ENCODE measurements around the gene STRIT1. TPM values are rescaled to one million over a fixed set of nuclear protein-coding genes. Genes with fewer than 3 reads are reported as not detected.

Gene STRIT1
- total RNA-seq: not detected in 2 replicates

DNA sequence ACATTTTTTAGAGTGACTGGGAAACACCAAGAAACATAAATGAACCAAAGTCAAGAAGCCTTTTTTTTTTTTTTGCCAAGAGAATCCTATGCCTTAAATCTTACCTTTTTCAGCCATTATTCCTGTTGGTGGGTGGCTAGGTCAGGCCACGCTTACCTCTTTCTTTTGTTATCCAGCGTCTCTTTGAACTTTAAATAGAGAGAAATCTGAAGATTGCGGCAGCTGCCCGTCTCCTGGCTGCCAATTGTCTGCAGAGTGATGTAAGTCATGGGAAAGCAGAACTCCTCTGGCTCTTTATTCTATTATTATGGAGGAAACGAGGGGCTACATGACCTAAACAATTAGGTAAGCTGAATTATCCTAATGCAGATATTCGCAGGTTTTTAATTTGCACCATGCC lies at the start of gene STRIT1:
STRIT1 (minus strand) TSS at position 168 of the 400 bp plus-strand sequence.
- no peak for DNase-seq (ENCODE audit: low read depth)
- H3K4me3 ChIP-seq (ENCODE audit: low read depth, low read length): no peak within 1 kb of the TSS
- TF ChIP-seq, protein P1, sequence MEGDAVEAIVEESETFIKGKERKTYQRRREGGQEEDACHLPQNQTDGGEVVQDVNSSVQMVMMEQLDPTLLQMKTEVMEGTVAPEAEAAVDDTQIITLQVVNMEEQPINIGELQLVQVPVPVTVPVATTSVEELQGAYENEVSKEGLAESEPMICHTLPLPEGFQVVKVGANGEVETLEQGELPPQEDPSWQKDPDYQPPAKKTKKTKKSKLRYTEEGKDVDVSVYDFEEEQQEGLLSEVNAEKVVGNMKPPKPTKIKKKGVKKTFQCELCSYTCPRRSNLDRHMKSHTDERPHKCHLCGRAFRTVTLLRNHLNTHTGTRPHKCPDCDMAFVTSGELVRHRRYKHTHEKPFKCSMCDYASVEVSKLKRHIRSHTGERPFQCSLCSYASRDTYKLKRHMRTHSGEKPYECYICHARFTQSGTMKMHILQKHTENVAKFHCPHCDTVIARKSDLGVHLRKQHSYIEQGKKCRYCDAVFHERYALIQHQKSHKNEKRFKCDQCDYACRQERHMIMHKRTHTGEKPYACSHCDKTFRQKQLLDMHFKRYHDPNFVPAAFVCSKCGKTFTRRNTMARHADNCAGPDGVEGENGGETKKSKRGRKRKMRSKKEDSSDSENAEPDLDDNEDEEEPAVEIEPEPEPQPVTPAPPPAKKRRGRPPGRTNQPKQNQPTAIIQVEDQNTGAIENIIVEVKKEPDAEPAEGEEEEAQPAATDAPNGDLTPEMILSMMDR (conservative IDR thresholded peaks at IDR 0.05; ENCODE audit: low read depth, low read length): no peak

DNA sequence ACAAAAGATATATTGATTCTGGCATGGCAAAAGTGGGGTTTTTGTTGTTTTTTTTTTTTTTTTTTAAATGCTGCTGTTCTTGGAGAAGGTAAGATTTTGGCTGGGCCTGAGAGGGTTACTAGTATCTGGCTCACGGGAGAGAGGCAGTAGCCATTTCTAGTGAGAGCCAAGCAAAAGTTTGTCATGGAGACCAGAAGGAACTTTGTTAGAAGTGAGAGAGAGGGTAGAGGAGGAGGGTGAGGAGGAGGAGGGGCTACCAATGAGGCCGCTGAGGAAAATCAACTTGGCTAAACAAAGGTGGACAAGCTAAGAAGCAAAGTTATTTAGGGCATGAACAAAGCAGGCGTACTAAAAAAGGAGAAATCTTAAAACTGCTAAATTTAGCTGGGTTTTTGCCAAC lies 48.9 kb upstream of the STRIT1 start:
- H3K4me3 ChIP-seq (ENCODE audit: low read depth, low read length): no peak overlapping the region
- TF ChIP-seq, protein P1 (conservative IDR thresholded peaks at IDR 0.05; ENCODE audit: low read depth, low read length): no peak
- no peak for DNase-seq (ENCODE audit: low read depth)

DNA sequence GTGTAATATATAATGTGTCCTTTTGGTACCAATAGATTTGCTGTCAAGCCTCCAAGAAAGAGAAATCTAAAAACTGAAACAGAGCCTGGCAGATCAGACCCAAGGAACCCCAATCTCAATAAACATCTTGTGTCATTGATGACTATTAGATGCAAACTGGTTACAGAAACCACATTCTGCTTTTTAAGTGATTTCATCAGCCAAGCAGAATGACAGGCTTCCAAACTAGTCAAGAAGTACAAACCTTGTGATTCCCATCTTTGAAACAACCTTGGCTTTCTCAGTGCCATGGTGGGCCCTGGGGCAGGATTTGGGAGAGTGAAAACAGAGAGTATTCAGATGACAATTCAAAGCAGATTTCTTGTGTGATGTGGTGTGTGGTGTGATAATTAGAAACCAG lies 45.6 kb upstream of the STRIT1 start:
- DNase-seq (ENCODE audit: low read depth): no peak
- TF ChIP-seq, protein P1 (conservative IDR thresholded peaks at IDR 0.05; ENCODE audit: low read depth, low read length): no peak
- H3K4me3 ChIP-seq (ENCODE audit: low read depth, low read length): no peak overlapping the region

DNA sequence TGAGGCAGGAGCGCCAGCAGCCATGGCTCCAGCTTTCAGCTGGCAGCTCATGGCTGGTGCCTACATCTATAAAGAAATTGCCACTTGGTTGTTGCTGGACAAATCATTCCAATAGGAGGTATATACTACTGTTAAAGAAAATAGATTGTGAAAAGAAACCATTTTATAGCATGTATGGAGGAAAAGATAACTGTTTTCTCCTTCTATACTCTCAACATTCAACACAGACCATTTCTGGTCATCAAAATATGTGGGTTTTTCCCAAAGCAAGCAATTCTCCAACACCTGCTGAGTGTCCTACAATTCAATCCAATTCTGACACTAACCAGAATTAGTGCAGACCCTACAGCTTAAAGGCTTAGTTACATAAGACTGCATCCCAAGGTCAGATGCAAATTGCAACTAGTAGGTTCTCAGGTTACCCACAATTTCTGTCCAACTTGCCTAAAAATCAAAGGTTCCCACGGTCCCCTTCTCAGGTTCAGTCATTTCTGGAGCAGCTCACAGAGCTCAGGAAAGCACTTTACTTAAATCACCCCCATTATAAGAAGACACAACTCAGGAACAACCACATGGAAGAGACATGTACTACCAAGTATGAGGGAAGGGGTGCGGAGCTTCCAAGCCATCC lies 42.4 kb upstream of the STRIT1 start:
- no peak overlapping the region for H3K4me3 ChIP-seq (ENCODE audit: low read depth, low read length)
- no peak for DNase-seq (ENCODE audit: low read depth)
- TF ChIP-seq, protein P1 (conservative IDR thresholded peaks at IDR 0.05; ENCODE audit: low read depth, low read length): no peak

DNA sequence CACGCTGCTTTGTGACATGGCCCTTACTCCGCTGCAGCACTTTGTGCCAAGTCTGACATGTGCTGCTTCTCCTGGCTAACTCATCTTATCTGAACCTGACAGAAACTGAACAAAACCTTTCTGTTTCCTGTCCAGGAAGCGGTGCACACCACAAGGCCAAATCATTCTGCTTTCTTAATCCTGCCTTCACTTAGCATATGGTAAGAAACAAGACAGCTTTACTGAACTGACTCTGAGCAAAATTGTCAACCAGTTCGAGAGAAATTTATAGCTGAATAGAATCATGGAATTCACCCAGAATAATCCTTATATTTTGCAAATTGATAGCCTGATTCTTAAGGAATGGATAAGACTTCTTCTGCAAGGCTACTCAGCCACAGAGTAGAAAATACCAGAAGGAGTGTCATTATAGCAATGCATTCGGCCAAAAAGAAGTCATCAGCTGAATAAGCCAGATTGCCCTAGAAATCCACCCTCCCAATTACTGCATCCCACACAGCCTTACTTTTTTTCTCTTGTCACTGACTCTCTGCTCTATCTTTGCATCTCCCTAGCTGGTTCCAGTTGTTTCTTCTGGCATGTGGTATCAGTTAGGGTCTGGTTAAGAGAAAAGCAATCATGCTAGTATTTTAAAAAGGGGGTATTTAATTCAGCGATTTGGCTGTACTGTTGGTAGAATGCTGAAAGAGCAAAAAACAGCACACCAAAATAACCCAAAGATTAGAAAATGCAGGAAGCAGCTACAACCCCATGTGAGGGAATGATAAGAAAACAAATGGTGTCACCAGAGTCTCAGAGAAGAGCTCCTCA lies 41.6 kb upstream of the STRIT1 start:
- DNase-seq (ENCODE audit: low read depth): no peak
- TF ChIP-seq, protein P1 (conservative IDR thresholded peaks at IDR 0.05; ENCODE audit: low read depth, low read length): no peak

DNA sequence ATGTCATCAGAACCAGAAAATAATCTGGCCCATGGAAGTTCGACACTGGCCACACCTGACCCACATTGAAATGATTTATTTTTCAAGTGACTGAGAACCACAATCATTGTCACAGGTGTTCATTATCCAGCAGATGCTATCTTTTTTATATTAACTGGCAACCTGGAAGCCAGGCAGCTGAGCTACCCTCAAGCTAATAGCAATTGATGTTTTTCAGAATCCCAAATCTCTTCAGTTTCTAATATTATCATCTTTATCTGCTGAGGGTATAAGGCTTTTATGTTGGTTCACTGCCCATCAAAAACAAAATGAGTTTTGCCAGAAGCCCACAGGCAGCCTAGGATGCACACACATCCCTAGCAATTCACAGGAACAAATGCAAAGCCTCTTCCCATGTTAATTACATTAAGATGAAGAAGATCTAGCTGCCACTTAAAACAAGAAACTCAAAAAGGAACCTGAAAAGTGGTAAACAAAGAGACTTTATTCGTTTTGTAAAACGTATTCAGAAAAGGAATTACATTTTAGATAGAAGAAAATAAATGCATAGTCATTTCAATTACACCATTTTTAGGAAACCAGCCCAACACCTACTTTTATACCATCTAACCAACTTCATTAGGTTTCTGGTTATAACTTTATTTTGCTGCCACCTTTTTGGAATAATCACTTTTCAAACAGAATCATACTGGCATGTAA lies 40.9 kb upstream of the STRIT1 start:
- TF ChIP-seq, protein P1 (conservative IDR thresholded peaks at IDR 0.05; ENCODE audit: low read depth, low read length): no peak
- no peak for DNase-seq (ENCODE audit: low read depth)

More for the DNA sequence above, 41.6 kb upstream of the STRIT1 start:
- H3K4me3 ChIP-seq (ENCODE audit: low read depth, low read length): no peak overlapping the region

More for the DNA sequence above, 40.9 kb upstream of the STRIT1 start:
- no peak overlapping the region for H3K4me3 ChIP-seq (ENCODE audit: low read depth, low read length)

Measured in epithelial cell of proximal tubule (primary cell).